ENCODE measurements around the gene TOLLIP.
"Not testable (repeated sequence)": the region's sequence is repeated elsewhere in the genome, so short reads cannot be mapped to it uniquely, and the experiment has no call there.

The TOLLIP gene

GRCh38 chr11:1343391-1344055 is 34.1 kb upstream of the TOLLIP start:
- DNase-seq: no peak

DNA sequence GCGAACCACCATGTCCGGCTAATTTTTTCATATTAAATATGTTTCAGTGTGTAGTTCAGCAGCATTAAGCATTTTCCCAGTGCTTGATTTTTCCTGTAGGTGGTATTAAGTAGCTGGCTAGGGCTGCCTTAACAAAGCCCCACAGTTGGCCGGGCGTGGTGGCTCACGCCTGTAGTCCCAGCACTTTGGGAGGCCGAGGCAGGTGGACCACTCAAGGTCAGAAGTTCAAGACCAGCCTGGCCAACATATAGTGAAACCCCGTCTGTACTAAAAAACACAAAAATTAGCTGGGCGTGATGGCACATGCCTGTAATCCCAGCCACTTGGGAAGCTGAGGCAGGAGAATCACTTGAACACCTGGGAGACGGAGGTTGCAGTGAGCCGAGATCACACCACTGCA is 33.5 kb upstream of the TOLLIP start:
- no peak for DNase-seq

DNA sequence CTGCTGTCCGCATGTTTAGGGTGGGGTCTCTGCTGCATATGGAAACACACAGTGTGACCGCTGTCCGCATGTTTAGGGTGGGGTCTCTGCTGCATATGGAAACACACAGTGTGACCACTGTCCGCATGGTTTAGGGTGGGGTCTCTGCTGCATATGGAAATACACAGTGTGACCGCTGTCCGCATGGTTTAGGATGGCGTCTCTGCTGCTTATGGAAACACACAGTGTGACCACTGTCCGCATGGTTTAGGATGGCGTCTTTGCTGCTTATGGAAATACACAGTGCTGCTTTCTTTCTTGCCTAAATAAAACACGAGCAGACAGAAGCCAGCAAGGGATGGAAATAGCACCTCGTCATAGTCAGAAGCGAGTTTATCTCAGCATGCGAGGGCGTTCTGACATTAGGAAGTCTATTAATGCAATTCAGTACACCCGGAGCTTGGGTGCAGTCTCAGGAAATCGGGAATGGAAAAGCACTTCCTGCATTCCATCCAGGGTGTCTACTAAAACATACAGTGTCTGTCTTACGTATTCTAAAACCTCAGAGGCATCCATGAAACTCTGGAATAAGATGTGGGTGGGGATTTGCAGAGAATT is 32.6 kb upstream of the TOLLIP start:
- no peak for DNase-seq

DNA sequence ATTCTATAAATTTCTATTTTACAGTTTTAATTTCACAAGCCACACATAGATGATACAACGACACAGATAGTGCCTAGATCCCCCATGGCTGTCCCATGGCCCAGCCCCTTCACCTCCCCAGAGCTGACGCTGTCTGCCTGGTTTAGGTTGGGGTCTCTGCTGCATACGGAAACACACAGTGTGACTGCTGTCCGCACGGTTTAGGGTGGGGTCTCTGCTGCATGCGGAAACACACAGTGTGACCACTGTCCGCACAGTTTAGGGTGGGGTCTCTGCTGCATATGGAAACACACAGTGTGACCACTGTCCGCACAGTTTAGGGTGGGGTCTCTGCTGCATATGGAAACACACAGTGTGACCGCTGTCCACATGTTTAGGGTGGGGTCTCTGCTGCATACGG is 31.8 kb upstream of the TOLLIP start:
- DNase-seq: not testable (repeated sequence)

DNA sequence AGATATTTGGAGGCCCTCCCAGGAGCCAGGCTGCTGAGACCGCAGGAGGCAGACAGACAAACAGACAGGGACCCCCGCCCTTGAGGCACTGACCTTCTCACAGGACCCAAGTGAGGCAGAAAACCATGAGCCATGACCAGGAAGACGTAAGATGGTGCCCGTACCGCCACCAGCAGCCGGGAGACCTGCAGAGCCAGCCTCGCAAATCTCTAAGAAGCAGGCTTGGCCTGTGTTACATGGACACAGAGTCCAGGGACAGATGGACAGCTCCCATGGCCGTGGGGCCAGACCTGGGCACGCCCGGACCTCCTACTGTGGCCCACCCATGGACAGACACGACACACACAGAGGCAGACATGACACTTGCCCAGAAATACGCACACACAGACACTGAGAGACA is 30.7 kb upstream of the TOLLIP start:
- DNase-seq: no peak

GRCh38 chr11:1339066-1339675 is 29.7 kb upstream of the TOLLIP start:
- DNase-seq: no peak

DNA sequence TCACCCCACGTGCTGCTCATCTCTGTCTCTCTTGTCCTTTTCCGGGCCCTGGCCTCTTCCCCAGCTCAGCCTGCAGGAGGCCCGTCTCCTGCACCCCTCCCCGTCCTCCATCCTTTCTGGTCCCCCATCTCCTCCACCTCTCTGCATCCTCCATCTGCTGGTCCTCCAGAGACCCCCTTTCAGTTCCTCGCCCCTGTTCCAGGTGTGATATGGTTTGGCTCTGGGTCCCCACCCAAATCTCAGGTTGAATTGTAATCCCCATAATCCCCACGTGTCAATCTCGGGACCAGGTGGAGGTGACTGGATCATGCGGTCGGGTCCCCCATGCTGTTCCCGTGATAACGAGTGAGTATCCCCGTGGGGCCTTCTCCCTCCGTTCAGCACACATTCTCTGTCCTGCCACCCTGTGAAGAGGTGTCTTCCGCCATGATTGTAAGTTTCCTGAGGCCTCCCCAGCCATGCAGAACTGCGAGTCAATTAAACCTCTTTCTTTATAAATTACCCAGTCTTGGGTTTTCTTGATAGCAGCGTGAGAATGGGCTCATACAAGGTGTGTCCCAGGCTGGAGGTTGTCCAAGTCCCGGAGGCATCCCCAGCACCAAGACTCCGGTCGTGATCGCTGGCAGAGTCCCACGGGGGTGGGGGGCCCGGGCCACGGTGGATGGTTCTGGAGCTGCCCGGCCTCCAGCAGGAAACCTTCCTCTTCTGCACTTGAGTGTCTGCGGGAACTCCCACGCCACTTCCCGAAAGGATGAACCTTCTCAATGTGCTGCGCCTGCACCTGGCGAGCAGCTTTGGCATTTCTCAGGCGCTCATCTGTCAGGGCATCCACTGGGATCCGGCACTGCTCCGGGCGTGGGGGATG is 29.0 kb upstream of the TOLLIP start:
- DNase-seq: no peak

DNA sequence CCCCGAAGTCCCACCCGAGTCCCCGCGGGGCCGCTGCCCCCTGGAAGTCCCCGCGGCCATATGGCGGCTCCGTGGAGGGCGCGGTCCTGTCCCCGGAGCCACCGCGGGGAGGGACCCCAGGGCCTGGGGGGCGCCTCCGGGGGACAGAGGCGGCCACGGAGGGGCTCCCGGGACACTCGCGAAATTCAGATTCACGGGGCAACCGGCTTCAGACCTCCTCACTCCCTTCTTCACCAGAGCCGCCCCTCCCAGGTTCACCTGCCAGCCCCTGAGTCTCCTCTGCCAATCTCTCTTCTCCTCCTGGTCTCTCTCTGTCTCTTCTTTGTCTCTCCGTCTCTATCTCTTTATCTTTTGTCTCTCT is 28.2 kb upstream of the TOLLIP start:
- DNase-seq: no peak

DNA sequence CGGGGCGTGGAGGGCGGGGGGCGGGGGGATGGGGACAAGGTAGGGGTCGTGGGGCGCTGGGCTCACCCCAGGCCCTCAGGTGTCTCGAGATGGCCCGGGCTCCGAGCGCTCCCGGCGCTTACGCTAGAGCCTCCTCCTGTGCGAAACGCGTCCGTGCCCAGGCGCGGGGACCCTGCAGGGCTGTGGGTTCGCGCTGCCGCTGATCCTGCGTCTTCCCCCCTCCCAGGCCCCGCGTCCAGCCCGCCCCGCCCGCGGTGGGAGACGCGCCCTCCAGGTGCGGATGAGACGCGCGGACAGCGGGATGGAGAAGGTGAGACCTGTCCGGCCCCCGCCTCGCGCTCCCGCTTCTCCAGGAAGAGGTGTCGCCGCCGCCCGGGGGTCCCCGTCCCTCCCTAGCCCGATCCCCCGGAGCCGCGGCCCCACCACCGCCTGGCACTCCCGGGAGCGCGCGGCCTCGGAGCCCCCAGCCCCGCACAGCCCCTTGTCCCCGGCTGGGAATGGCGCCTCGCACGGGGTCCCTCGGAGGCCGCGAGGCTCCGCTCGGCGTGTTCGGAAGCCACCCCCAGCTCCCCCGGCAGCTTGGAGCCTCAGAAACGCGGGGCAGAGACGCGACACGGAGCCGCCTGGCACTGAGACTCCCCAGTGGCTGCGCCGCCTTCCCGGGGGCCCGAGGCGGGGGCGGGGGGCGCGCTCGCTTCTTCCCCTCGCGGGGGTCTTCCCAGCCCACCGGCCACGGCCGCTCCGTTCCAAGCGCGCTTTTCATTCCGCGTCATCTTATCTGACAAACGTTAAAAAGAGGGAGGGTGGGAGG is 27.6 kb upstream of the TOLLIP start:
- no peak for DNase-seq

GRCh38 chr11:1335811-1336761 is 26.7 kb upstream of the TOLLIP start:
- DNase-seq: no peak

DNA sequence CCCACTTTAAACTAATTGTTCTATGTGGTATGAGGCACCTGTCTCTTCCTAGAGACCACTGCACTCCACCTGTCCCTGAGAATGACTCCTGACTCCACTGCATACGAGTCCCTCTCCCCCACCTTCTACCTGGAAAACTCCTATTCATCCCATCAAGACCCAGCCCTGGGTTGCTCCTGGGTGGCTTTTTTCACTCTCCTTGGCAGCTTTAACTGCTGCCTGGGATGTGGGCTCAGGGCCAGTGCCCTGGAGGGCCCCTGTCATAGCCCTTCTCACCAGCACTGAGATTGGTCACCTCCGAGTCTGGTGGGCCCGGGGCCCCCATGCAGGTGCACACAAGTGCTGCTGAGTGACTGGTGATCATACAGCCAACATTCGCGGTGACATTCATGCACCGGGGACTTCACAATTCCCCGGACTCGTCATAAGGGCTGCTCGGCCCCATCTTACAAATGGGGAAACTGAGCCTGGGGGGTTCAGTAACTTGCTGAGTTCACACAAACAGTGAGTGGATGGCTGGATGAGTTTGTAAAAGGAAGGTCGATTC is 25.9 kb upstream of the TOLLIP start:
- DNase-seq: no peak

DNA sequence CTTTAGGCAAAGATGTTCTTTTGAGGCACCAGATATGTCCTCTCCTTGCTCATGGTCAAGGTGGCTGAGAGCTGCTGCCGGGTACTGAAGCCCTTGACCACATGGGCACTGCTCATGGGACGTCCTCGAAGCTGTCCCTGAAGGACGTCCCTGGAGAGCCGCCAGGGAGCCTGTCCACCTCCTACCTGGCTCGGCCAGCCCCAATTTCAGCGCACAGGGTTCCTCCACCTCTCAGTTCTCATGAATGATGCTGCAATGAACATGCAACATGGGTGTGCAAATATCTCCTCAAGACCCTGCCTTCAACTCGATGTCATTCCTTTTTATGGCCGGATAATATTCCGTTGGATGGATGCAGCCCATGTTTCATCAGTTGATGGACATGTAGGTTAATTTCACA is 24.4 kb upstream of the TOLLIP start:
- no peak for DNase-seq

DNA sequence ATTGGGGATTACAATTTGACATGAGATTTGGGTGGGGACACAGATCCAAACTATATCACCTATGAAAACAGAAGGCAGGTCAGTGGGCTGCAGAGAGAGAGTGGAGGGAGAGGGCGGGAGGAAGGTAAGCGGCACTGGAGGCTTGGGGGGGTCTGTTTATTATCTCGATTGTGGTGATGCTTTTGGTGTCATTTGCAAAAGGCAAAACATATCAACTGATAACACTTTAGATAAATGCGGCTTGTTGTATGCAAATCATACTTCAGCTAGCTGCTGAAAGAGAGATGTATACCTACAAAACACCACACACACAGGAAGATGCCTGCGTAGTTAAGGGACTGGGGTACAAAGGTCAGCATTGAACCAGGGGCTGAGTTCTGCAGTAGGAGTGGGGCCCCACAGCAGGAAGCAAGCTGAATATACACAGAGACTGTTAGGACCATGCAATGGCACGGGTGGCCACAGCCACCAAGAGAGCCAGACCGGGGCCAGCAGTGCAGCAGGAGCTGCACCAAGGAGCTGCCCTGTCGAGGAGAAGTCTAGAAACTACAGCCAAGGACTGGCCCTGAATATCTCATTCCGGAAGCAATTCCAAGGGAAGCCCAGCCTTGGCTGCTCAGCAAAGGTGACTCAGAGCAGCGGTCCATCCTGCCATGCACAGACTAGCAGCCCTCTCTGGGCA is 23.8 kb upstream of the TOLLIP start:
- no peak for DNase-seq

- no peak for DNase-seq
These were observed 21.0 kb upstream of the TOLLIP start for GRCh38 chr11:1330473-1330872.

- no peak for DNase-seq
These were observed 17.6 kb upstream of the TOLLIP start for GRCh38 chr11:1327064-1327460.

DNA sequence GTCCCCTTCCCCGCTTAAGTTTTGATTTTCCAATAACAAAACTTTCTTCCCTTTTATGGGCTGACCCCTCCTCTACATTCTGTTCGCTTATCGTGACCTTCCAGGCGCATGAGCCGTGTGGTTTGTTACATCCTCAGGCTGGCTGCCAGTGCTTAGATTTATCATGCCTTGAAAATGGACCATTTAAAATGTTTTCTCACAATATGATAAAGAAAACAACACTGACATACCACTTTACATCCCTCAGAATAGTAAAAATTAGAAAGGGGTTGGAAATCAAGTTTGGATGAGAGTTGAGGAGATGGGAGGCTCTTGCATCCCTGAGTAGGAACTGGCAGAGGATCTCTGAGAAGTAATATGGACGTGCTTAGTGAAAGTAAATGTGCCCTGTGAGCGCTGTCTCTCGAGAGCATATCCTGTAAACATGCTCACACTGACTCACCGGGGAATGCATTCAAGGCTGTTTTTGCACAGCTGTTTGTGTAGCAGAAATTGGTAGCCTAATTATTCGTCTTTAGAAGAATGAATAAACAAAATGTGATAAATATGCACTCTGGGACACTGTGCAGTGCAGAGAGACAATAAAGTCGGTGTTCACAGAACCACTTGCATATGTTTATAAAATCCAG is 17.1 kb upstream of the TOLLIP start:
- DNase-seq: no peak

DNA sequence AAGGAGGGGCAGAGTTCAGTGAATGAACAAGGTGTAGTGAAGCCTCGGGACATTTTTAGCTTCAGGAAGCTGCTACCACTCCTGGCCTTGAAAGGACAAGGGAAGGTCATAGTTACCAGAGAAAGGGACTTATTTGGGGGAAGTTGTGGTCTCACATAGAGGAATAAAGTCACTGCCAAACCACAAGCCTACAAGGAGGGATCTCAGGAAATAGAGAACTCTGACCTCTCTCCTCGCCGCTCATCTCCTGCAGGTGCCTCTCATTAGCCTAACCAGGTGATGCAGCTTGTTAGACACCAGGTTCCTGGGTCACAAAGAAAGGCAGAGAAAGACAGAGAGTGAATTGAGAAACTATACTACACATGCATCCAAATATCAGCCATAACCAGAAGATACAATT is 14.3 kb upstream of the TOLLIP start:
- no peak for DNase-seq

- DNase-seq: no peak
These were observed 8.6 kb upstream of the TOLLIP start for GRCh38 chr11:1317993-1318392.

- no peak for DNase-seq
These were observed 8.0 kb upstream of the TOLLIP start for GRCh38 chr11:1317432-1317831.

- DNase-seq: no peak
These were observed 1.5 kb upstream of the TOLLIP start for GRCh38 chr11:1310772-1311468.
